Kidney (tissue), 14 donors: ENCODE results near the gene DEGS1. TPM values are rescaled to one million over a fixed set of nuclear protein-coding genes. Genes with fewer than 3 reads are reported as not detected.

Experiments
- DNase-seq, 5 donors: peaks; one replicate each; pipeline ENCODE4 v3.0.0-alpha.2; 2013 to 2020
- FAIRE-seq: peaks from 2 replicates; lab custom pipeline; 2012; peaks lifted over from hg19 to GRCh38; lab: Jason Lieb, UNC
- H3K27ac ChIP-seq, 2 donors: one replicate each; pipeline ENCODE4 v1.7.0; 2013; ENCODE audit warnings: low read depth in 2 of 2, low read length in 2 of 2, inconsistent platforms in 1 of 2
- H3K27me3 ChIP-seq: one replicate; pipeline ENCODE4 v1.7.1; 2013; ENCODE audit warnings: low read length, inconsistent platforms; ENCODE audit not compliant: control insufficient read depth, insufficient read depth
- H3K36me3 ChIP-seq, 3 donors: one replicate each; pipeline versions ENCODE4 v1.7.0 to v1.7.1; 2013; ENCODE audit warnings: low read length in 3 of 3, control low read depth in 1 of 3, inconsistent platforms in 1 of 3; ENCODE audit not compliant: insufficient read depth in 3 of 3, control insufficient read depth in 2 of 3
- H3K4me1 ChIP-seq, 3 donors: one replicate each; pipeline versions ENCODE4 v1.7.0 to v1.7.1; 2013; ENCODE audit warnings: low read length in 3 of 3, inconsistent platforms in 1 of 3, low read depth in 1 of 3; ENCODE audit not compliant: control insufficient read depth in 2 of 3, insufficient read depth in 2 of 3
- H3K4me3 ChIP-seq, 3 donors: one replicate each; pipeline versions ENCODE4 v1.7.0 to v1.8.1; 2013; ENCODE audit warnings: low read length in 3 of 3, control low read depth in 1 of 3, inconsistent platforms in 1 of 3
- H3K9ac ChIP-seq, 3 donors: one replicate each; pipeline versions ENCODE4 v1.7.0 to v1.7.1; 2013; ENCODE audit warnings: low read length in 3 of 3, control low read depth in 1 of 3, inconsistent platforms in 1 of 3
- H3K9me3 ChIP-seq, 3 donors: one replicate each; pipeline versions ENCODE4 v1.7.0 to v1.7.1; 2013; ENCODE audit warnings: low read length in 3 of 3, control low read depth in 1 of 3, inconsistent platforms in 1 of 3; ENCODE audit not compliant: control insufficient read depth in 2 of 3, insufficient read depth in 1 of 3
- intact Hi-C: fragments of 100-400 bp; cut with DNase I; formaldehyde crosslinking; loops from one replicate; pipeline ENCODE4 v1.11.1; 2022
- polyA plus RNA-seq: library from polyadenylated mRNA; stranded (reverse); fragments of 350-450 nt; fragmentation: Illumina TruSeq; extraction: RNeasy Lipid Tissue Mini Kit (QIAGEN cat#74804); gene quantifications from one replicate; pipeline ENCODE4 v1.2.3, GENCODE V29; 2014; ENCODE audit warnings: low read depth, low replicate concordance; ENCODE audit not compliant: insufficient read depth
- total RNA-seq: library from RNA; stranded (reverse); fragmentation: NEBNext Ultra II Directional; extraction: Animal tissue kit (Norgen Biotek cat#: 25700); gene quantifications from one replicate; pipeline ENCODE4 v1.2.1, GENCODE V29; 2021
- TF ChIP-seq, protein P1 (sequence below): IDR thresholded peaks from 3 replicates; pipeline ENCODE4 v1.5.1; 2012; ENCODE audit warnings: mild to moderate bottlenecking, moderate library complexity, borderline replicate concordance; ENCODE audit not compliant: insufficient read depth; ENCODE audit errors: extremely low read depth
- donor health status: control.
- donor health status: control.
- donor health status: control.
- donor health status: control.
- donor health status: control.
- donor health status: DM: yes; HTN: yes; CAD: no.
- donor health status: Normal renal cell carcinoma (clear cell type).

Gene DEGS1
- total and polyA plus RNA-seq, 2 donors from 2014 or later, result 32.5 to 83.1 TPM

DNA sequence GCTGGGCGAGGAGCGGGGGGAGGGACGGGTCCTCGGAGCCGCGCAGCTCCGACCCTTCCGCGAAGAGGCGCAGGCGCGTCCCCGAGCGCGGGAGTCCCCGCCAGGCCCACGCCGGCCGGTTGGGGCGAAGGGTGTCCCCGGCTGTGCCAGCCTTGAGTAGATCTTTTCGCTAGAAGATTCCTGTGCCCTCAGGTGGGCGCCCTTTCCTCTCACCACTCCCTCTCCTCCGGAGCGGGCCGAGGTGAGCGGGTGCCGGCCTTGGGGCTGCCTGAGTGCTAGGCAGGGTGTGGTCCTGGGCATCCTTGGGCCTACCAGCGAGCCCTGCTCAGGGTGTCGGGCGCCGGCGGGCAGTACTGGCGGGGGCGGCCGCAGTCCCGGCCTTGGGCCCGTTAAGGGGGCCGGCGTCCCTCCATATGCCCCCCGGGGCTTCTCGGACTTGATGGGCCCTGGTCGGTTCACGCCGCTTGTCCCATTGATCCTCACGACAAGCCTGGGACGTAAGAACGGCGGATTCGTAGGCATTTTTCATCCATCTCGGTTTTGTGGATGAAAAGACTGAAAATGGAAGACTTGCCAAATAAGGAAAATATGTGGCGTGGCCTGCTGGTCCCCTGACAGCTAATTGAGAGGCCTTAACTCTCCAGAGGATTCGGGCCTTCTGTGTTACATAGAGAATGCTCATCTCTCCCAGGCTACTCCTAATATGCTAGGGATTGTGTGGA is 712 bp downstream of the DEGS1 start:
- H3K4me3 ChIP-seq, result peak overlapping the region; percentile 68 to 74 (median 73)
- peak overlapping the region; percentile 88 to 94 for H3K27ac ChIP-seq
- no peaks in the 10 kb centered on the region for H3K36me3 ChIP-seq
- peaks cover 0 to 5% (median 4%) of the 10 kb centered on the region in 3 donors for H3K4me1 ChIP-seq
- H3K9me3 ChIP-seq, result no peaks in the 10 kb centered on the region
- H3K27me3 ChIP-seq, result no peaks in the 10 kb centered on the region
- peak overlapping the region; percentile 30 to 87 (median 76) for H3K9ac ChIP-seq
- intact Hi-C loops, result no loop called here
- TF ChIP-seq, protein P1, sequence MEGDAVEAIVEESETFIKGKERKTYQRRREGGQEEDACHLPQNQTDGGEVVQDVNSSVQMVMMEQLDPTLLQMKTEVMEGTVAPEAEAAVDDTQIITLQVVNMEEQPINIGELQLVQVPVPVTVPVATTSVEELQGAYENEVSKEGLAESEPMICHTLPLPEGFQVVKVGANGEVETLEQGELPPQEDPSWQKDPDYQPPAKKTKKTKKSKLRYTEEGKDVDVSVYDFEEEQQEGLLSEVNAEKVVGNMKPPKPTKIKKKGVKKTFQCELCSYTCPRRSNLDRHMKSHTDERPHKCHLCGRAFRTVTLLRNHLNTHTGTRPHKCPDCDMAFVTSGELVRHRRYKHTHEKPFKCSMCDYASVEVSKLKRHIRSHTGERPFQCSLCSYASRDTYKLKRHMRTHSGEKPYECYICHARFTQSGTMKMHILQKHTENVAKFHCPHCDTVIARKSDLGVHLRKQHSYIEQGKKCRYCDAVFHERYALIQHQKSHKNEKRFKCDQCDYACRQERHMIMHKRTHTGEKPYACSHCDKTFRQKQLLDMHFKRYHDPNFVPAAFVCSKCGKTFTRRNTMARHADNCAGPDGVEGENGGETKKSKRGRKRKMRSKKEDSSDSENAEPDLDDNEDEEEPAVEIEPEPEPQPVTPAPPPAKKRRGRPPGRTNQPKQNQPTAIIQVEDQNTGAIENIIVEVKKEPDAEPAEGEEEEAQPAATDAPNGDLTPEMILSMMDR, result no peak
- DNase-seq (peak; percentile 69 to 90 (median 78)), FAIRE-seq (no peak)

DNA sequence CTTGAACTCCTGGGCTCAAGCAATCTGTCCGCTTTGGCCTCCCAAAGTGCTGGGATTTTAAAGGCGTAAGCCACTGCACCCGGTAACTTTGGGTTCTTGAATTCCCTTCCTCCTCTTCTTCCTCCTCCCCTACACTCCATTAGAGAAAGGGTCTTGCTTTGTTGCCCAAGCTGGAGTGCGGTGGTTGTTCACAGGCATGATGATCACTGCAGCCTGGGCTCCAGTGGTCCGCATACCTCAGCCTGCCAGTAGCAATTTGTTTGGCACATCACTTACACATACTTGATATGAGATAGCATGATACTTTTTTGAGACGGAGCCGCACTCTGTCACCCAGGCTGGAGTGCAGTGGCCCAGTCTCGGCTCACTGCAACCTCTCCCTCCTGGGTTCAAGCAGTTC is 2.2 kb downstream of the DEGS1 start:
- TF ChIP-seq, protein P1, result no peak
- H3K27ac ChIP-seq, result no peak overlapping the region
- intact Hi-C loops, result no loop called here
- peaks cover 0 to 2% (median 0%) of the 10 kb centered on the region in 3 donors for H3K36me3 ChIP-seq
- FAIRE-seq (no peak), DNase-seq (no peak)
- H3K4me1 ChIP-seq, result peaks cover 0 to 5% (median 4%) of the 10 kb centered on the region in 3 donors
- no peaks in the 10 kb centered on the region for H3K9me3 ChIP-seq
- no peak overlapping the region for H3K4me3 ChIP-seq
- H3K27me3 ChIP-seq, result no peaks in the 10 kb centered on the region
- no peak overlapping the region for H3K9ac ChIP-seq

DNA sequence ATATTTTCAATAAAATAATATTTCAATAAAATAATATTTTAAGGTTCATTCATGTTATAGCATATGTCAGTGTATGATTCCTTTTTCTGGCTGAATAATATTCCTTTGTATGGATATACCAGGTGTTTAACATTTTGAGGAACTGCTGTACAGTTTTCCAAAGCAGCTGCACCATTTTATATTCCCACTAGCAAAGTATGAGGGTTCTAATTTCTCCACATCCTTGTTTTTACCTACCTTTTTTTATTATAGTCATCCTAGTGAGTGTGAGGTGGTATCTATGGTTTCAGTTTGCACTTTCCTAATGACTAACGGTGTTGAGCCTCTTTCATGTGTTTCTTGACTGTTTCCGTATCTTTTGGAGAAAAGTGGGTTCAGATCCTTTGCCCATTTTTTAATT is 5.2 kb downstream of the DEGS1 start:
- H3K4me3 ChIP-seq, result no peak overlapping the region
- intact Hi-C loops, result no loop called here
- no peak overlapping the region for H3K27ac ChIP-seq
- no peaks in the 10 kb centered on the region for H3K27me3 ChIP-seq
- H3K9ac ChIP-seq, result no peak overlapping the region
- DNase-seq (no peak), FAIRE-seq (no peak)
- H3K36me3 ChIP-seq, result peaks cover 0 to 6% (median 2%) of the 10 kb centered on the region in 3 donors
- TF ChIP-seq, protein P1, result no peak
- no peaks in the 10 kb centered on the region for H3K9me3 ChIP-seq
- H3K4me1 ChIP-seq, result peaks cover 0 to 5% (median 4%) of the 10 kb centered on the region in 3 donors

DNA sequence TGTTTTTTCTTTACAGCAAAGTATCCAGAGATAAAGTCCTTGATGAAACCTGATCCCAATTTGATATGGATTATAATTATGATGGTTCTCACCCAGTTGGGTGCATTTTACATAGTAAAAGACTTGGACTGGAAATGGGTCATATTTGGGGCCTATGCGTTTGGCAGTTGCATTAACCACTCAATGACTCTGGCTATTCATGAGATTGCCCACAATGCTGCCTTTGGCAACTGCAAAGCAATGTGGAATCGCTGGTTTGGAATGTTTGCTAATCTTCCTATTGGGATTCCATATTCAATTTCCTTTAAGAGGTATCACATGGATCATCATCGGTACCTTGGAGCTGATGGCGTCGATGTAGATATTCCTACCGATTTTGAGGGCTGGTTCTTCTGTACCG is 6.5 kb downstream of the DEGS1 start:
- no peak for FAIRE-seq
- Histone ChIP-seq H3K4me3 (no peak overlapping the region), H3K4me1 (no peaks in the 10 kb centered on the region), H3K9ac (no peak overlapping the region), H3K36me3 (peaks cover 2 to 6% (median 2%) of the 10 kb centered on the region in 3 donors), H3K27me3 (no peaks in the 10 kb centered on the region), H3K27ac (no peak overlapping the region), H3K9me3 (no peaks in the 10 kb centered on the region)
- intact Hi-C loops, result no loop called here
- DNase-seq, result no peak
- TF ChIP-seq, protein P1, result no peak
